Astrocyte (in vitro differentiated cells and primary cell): ENCODE results near the gene METTL27.

Experiments
- EZH2 ChIP-seq: IDR thresholded peaks from 2 replicates; pipeline ENCODE4 v1.6.1; 2012; ENCODE audit warnings: mild to moderate bottlenecking, low read length, inconsistent platforms; ENCODE audit not compliant: insufficient read depth
- TF ChIP-seq, protein P1 (sequence below): IDR thresholded peaks from 2 replicates; pipeline ENCODE4 v1.5.1; 2011; ENCODE audit warnings: low read depth, mild to moderate bottlenecking, inconsistent platforms, low read length, moderate library complexity; ENCODE audit not compliant: insufficient read depth

DNA sequence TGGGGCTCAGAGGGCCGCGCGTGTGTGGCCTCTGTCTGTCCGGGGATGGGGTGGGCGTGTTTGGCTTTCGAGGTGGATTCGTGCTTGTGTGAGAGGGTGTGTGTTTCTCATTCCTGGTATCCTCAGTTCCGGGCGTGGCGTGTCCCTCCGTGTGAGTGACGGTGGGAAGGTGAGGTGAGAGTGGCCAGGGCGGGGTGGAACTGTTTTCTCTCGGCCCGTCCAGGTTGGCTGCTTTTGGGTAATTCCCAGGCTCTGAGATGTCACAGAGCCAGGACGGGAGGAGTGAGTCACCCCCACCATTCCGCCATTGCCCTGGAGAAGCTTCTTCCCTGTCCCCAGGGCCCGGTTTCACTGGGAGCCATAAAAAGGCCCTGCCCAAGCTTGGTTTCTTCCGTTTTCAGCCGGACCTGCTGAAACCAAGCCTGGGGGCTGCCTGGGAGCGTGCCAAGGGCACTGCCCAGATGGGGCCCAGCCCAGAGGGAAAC lies 32.8 kb downstream of the METTL27 start:
- TF ChIP-seq, protein P1, sequence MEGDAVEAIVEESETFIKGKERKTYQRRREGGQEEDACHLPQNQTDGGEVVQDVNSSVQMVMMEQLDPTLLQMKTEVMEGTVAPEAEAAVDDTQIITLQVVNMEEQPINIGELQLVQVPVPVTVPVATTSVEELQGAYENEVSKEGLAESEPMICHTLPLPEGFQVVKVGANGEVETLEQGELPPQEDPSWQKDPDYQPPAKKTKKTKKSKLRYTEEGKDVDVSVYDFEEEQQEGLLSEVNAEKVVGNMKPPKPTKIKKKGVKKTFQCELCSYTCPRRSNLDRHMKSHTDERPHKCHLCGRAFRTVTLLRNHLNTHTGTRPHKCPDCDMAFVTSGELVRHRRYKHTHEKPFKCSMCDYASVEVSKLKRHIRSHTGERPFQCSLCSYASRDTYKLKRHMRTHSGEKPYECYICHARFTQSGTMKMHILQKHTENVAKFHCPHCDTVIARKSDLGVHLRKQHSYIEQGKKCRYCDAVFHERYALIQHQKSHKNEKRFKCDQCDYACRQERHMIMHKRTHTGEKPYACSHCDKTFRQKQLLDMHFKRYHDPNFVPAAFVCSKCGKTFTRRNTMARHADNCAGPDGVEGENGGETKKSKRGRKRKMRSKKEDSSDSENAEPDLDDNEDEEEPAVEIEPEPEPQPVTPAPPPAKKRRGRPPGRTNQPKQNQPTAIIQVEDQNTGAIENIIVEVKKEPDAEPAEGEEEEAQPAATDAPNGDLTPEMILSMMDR = no peak
- TF ChIP-seq EZH2 = no peak
